Stimulated activated CD8-positive, alpha-beta memory T cell treated with anti-CD3 and anti-CD28 coated beads, Interleukin-7, amount 100 ng/mL, for 1 hour (primary cell): ENCODE data around the gene KPNB1.

Experiments used
- DNase-seq, 2 donors: peaks; one replicate each; pipeline ENCODE4 v3.0.0-alpha.2; 2020; ENCODE audit warnings: low read depth in 2 of 2

Gene KPNB1

GRCh38 chr17:47696717-47697642 lies 47.3 kb downstream of the KPNB1 start:
- no peak for DNase-seq

DNA sequence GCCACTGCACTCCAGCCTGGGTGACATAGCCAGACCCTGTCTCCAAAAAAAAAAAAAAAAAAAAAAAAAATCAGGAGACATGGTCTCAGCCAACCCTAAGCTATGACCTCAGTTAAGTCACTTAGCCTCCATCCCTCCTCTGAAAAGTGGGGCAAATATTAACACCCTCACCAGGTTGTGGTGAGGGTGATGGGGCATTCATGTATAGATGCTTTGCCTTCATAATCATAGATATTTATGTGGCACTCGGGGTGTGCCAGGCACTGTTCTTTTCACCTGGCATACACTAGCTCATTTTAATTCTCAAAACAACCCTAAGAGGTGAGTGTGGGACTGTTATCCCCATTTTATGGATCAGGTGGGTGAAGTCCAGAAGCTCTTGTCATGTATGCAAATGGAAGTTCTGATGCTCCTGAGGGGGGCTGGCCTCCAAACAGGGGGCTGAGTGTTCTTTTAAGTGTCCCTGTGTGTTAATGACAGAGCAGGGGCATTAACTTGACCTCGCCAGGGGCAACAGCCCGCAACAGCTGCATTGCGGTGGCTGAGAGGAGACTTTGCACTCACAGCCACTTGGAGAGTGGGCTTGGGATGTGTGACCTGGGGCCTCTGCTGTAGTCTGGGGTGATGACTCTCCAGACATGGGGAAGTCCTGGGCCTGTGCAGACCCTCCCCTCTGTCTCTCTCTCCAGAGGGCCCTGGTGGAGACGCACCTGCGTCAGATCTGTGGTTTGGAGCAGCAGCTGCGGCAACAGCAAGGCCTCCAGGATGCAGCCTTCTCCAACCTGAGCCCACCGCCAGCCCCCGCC lies 48.4 kb downstream of the KPNB1 start:
- no peak for DNase-seq

GRCh38 chr17:47698749-47699535 lies 49.2 kb downstream of the KPNB1 start:
- peak; percentile 68 to 81 for DNase-seq

DNA sequence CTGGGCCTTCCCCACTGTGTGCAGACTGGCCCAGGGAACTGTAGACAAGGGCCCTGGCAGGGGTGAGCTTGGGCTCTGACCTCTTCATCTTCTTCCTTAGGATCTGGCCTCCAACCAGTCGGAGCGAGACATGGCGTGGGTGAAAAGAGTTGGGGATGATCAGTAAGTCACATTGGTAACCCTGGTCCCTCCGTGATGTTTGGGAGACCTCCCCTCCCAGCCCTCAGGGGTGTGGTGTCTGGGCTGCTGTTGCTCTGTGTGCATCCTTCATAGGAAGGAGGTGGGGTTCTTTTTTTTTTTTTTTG lies 49.8 kb downstream of the KPNB1 start:
- no peak for DNase-seq

- no peak for DNase-seq
Measured at GRCh38 chr17:47700471-47701449, 51.0 kb downstream of the KPNB1 start.

- no peak for DNase-seq
Measured at GRCh38 chr17:47701608-47702007, 51.9 kb downstream of the KPNB1 start.

DNA sequence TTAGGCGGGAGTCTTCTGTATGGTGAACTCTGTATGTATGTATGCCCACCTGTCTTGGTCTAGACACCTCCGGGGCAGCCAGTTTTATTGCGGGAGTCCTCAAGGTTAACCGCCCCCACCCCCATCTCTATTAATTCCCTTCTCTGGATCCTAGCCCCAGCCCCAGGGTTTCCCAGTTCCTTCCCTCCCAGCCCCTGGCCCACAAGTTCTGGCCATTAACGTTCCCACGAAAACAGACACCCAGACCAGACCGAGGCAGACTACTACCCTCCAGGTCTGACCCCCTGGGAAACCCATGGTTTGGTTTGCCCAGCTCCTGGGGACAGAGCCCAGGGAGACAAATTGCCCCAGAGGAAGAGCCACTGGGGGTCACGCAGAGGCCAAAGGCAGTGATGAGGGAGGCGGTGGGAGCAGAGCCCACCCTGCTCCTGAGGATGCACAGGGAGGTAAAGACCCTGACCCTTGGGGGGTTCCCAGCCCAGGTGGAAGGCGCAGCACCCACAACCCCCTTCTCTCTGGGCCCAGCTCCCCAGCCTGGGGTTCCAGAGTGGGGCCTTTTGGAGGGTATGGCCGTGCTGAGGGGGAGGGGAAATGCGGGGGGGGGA lies 52.8 kb downstream of the KPNB1 start:
- DNase-seq: no peak

DNA sequence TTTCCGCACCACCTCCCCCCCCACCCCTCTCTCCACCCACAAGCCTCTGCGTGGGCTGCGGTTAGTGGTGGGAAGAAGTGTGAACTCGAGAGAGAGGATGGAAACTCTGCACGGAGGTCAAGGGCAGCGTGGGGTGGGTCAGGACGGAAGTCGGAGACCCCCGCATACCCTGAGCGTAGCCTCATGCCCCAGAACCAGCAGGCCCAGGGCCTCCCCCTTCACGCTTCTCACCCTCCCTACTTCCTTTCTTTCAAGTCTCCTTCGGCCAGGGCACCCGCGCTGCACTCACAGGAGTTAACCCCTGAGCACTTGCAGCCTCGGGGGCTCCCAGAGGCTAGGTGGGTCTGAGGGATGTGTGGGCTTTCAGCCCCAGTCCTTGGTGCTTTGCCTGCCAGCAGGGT lies 53.5 kb downstream of the KPNB1 start:
- no peak for DNase-seq

GRCh38 chr17:47703671-47704070 lies 54.0 kb downstream of the KPNB1 start:
- DNase-seq: no peak

- DNase-seq: no peak
Measured at GRCh38 chr17:47704116-47704515, 54.4 kb downstream of the KPNB1 start.

GRCh38 chr17:47704736-47705135 lies 55.0 kb downstream of the KPNB1 start:
- DNase-seq: no peak

DNA sequence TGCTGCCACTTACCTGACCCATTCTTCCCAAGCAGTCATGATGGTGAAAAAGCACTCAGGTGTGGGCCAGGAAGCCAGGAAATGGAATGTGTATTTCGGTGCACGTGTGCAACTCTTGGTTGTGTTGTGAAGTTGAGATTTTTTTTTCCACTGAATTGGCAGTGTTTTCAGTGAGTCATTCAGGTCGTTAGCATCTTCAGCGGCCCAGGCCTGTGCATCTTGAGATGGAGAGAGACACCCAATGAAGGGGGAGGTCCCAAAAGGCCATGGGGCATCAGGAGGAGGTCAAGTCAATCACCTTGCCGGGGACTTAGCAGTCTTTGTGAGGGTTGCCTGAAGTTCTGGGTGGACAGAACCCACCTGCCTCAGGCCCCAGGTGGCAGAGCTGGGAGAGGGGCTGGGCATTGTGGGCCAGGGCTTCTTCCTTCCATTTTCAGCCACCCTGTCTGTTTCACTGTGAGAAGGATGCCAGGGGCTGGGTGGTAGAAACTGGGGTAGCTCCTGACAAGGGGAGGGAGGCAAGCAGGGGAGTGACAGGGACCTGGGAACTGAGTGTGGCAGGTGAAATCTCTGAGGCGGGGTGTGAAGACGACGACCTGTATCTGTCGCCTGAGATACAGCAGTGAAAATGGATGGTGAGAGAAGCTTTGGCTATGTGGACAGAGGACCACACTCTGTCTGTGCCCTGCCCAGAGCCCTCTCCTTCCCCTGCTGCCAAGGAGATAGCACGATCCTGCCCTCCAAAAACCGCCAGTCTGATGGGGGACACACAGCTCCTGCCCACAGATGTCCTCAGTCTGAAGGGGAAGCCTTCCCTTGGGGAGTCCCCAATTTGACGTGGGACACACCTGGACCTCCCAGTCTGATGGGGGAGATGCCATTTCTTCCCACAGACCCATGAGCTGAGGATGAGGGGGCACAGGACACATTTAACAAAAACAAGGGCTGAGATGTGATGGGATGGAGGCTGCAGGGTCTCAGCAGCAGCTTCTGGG lies 56.1 kb downstream of the KPNB1 start:
- no peak for DNase-seq

DNA sequence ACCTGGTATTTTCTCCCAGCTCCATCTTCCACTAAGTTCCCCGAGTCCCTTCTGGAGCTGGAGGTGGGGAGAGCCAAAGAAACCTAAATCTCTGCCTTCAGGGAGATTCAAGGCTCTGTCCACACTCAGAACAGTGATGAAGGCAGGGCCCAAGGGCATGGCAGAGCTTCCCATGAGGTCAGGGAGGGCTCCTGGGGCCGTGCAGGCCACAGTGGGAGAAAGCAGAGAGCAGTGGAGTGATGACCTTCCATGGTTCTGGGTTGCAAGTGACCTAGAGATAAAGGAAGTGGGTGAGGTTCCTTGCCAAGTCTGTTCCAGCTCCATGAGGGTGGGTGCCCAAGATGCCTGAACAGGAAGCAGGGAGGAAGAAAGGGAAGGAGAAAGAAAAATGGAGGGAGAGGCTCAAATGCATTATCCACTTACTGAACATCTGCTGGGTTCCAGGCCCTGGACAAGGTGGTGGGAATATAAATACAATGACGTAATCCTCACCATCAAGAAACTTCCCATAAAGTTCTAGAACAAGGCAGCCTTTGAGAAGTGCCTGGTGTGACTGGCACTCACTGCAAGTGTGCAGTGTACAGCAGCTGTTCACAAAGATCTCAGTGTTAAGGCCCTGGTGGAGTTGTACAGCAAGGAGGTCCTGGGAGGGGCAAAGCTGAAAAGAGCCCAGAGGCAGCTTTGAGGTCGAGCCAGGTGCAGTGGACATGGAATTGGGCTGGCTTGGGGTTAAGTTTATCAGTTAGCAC lies 57.5 kb downstream of the KPNB1 start:
- no peak for DNase-seq

GRCh38 chr17:47707884-47708283 lies 58.2 kb downstream of the KPNB1 start:
- DNase-seq: no peak

- no peak for DNase-seq
Measured at GRCh38 chr17:47708312-47708863, 58.7 kb downstream of the KPNB1 start.

DNA sequence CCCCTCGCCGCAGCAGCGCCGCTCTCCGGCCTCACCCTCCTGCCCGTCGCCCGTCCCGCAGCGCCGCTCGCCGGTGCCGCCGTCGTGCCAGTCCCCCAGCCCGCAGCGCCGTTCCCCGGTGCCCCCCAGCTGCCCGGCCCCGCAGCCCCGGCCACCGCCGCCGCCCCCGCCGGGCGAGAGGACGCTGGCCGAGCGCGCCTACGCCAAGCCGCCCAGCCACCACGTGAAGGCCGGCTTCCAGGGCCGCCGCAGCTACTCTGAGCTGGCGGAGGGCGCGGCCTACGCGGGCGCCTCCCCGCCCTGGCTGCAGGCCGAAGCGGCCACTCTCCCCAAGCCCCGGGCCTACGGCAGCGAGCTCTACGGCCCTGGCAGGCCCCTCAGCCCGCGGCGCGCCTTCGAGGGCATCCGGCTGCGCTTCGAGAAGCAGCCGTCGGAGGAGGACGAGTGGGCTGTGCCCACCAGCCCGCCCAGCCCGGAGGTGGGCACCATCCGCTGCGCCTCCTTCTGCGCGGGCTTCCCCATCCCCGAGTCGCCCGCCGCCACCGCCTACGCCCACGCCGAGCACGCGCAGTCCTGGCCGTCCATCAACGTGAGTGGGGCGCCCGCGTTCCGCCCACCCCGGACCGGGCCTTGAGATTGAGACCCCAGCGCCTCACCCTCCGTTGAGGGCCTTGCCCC lies 59.3 kb downstream of the KPNB1 start:
- no peak for DNase-seq

- no peak for DNase-seq
Measured at GRCh38 chr17:47709594-47709993, 59.9 kb downstream of the KPNB1 start.
